Measurements from ENCODE around the gene FOXK1.

Gene FOXK1

DNA sequence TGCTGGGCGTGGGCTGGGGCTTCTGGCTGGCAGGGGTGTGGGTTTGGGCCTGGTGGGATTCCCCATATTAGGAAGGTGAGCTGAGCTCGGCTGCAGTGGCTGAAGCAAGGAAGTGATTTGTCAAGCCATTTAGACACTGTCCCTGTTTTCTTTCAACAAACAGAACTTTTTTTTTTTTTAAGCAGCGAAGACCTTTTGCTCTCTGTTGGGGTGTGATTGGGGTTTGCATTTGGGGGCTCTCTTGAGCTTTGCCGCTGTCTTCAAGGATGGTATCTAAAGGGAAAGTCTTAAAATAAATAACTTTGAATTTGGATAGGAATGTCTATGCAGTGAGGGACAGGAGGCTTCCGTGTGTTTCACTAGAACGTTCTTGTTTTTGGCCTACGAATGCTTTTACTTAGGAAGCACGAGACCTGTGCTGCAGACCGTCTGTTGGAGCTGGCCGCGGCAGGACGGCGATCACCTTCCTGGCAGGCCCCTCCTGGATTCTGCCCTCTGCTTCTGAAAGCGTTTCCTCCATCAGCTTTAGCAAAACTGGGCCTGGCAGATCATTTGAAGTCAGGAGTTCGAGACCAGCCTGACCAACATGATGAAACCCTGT is 43.9 kb downstream of the FOXK1 start:
- no peak for TF ChIP-seq EZH2 (IDR thresholded peaks at IDR 0.05)
- TF ChIP-seq FOXP2 (optimal IDR thresholded peaks at IDR 0.05; ENCODE audit: control extremely low read depth, extremely low read length, insufficient read depth): no peak
- no peak for TF ChIP-seq POLR2AphosphoS5 (IDR thresholded peaks at IDR 0.05; ENCODE audit: borderline replicate concordance, low read depth, low read length)
- DNase-seq (ENCODE audit: low read depth, low spot score): no peak
- H3K27ac ChIP-seq: peak overlapping the region; percentile 26; the same call in 1 of the 2 replicates
- peaks cover 13% of the 10 kb centered on the region; the same call in 1 of the 2 replicates for H3K36me3 ChIP-seq (ENCODE audit: insufficient read depth, low read length)
- H3K9ac ChIP-seq (ENCODE audit: insufficient read length): no peak overlapping the region
- H3K9me3 ChIP-seq (ENCODE audit: low read depth, low read length): no peaks in the 10 kb centered on the region
- no peak overlapping the region for H3K4me3 ChIP-seq

DNA sequence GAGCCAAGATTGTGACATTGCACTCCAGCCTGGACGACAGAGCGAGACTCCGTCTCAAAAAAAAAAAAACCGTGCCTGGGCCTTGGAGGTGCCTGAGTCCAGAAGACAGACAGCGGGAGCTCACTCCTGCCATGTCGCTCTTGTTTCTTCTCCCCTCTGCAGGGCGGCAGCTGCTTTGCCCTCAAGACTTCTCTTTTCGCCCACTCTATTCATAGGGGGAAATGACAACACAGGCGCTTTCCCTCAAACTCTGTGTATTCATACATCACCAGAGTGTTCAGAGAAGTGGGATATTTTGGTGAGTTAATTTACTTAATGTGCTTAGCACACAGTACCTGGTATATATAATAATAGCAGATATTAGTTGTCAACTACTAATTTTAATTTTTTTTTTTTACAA is 44.5 kb downstream of the FOXK1 start:
- no peaks in the 10 kb centered on the region for H3K9me3 ChIP-seq (ENCODE audit: low read depth, low read length)
- DNase-seq (ENCODE audit: low read depth, low spot score): no peak
- H3K9ac ChIP-seq (ENCODE audit: insufficient read length): no peak overlapping the region
- H3K27ac ChIP-seq: no peak overlapping the region
- H3K4me3 ChIP-seq: no peak overlapping the region
- H3K36me3 ChIP-seq (ENCODE audit: insufficient read depth, low read length): peaks cover 14% of the 10 kb centered on the region; the same call in 1 of the 2 replicates
- TF ChIP-seq POLR2AphosphoS5 (IDR thresholded peaks at IDR 0.05; ENCODE audit: borderline replicate concordance, low read depth, low read length) (no peak), EZH2 (IDR thresholded peaks at IDR 0.05) (no peak), FOXP2 (optimal IDR thresholded peaks at IDR 0.05; ENCODE audit: control extremely low read depth, extremely low read length, insufficient read depth) (no peak)

DNA sequence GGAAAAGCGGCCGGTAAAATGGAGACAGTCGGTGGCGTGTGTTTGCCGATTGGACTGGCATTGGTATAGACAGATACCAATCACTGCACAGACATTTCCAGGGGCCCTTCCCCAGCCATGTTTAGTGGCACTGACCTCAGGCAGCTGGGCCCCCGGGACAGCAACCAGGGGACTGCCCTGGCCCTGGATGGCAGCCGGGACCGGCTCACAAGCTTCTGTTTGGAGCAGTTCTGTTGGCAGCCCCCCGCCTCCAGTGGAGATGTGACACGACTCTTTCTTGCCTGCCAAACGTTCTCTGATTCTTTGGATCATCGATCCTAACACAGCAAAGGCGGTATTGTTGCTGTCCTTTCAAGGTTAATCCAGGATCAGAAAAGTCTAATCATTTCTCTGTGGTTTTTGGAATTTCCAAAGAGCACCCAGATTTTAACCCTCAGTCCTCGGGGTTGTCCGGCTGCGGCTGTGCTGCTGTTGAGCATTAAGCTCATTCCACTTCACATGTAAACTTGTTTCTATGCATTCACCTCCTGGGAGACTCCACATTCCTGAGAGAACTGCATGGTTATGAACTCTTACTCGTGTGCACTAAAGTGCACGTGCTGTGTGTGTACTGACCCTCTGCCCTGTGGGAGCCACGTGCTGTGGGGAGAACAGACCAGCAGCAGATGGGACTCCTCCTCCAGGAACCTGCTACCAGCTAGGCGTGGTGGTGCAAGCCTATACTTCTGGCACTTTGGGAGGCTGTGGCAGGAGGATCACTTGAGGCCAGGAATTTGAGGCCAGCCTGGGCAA is 46.0 kb downstream of the FOXK1 start:
- Histone ChIP-seq H3K4me3 (no peak overlapping the region), H3K9ac (ENCODE audit: insufficient read length) (no peak overlapping the region), H3K36me3 (ENCODE audit: insufficient read depth, low read length) (peaks cover 9% of the 10 kb centered on the region; the same call in 1 of the 2 replicates), H3K9me3 (ENCODE audit: low read depth, low read length) (no peaks in the 10 kb centered on the region), H3K27ac (no peak overlapping the region)
- TF ChIP-seq FOXP2 (optimal IDR thresholded peaks at IDR 0.05; ENCODE audit: control extremely low read depth, extremely low read length, insufficient read depth) (no peak), EZH2 (IDR thresholded peaks at IDR 0.05) (no peak), POLR2AphosphoS5 (IDR thresholded peaks at IDR 0.05; ENCODE audit: borderline replicate concordance, low read depth, low read length) (no peak)
- DNase-seq (ENCODE audit: low read depth, low spot score): no peak

DNA sequence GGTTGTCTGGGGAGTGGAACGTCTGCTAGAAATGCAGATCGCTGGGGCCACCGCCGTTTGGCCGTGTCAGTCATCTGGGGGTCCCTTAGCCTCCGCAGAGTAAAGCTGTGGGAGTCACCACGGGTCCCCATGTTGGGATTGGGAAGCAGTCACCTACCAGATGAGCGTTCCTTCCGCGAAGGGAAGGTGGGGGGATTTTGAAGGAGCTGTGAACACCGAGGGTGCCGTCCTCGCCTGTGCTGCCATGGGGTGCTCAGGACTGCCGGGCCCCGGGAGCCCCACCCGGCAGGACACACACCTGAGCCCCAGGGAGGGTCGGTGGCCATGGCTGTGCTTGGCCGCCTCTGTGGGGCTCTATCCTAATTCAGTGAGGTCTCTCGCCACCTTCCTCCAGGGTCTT is 47.2 kb downstream of the FOXK1 start:
- peaks cover 9% of the 10 kb centered on the region; the same call in 1 of the 2 replicates for H3K36me3 ChIP-seq (ENCODE audit: insufficient read depth, low read length)

DNA sequence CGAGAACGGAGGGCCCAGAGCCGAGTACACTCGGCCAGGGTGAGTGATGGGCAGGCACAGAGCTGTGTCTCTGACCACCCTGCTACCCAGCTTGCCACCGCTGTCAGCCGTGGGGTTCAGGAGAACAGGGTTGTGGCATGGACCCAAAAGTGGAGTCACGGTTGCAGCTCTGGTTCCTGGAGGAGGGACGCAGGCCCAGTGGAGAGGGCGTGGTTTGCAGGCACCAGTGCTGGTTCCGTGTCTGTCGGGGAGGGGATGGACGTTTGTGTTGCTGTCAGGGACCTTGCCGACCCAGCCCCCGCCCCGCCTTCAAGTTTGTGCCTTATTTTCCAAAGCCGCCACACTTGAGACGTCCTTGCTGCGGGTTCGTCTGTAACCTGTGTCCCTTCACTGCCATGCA is 48.2 kb downstream of the FOXK1 start:
- TF ChIP-seq FOXP2 (optimal IDR thresholded peaks at IDR 0.05; ENCODE audit: control extremely low read depth, extremely low read length, insufficient read depth): no peak
- TF ChIP-seq POLR2AphosphoS5 (IDR thresholded peaks at IDR 0.05; ENCODE audit: borderline replicate concordance, low read depth, low read length): no peak
- no peak for TF ChIP-seq EZH2 (IDR thresholded peaks at IDR 0.05)
- H3K9ac ChIP-seq (ENCODE audit: insufficient read length): no peak overlapping the region
- H3K9me3 ChIP-seq (ENCODE audit: low read depth, low read length): no peaks in the 10 kb centered on the region
- no peak overlapping the region for H3K27ac ChIP-seq
- DNase-seq (ENCODE audit: low read depth, low spot score): no peak
- H3K4me3 ChIP-seq: no peak overlapping the region
- peaks cover 9% of the 10 kb centered on the region; the same call in 1 of the 2 replicates for H3K36me3 ChIP-seq (ENCODE audit: insufficient read depth, low read length)

More for the DNA sequence above, 47.2 kb downstream of the FOXK1 start:
- DNase-seq (ENCODE audit: low read depth, low spot score): no peak
- Histone ChIP-seq H3K9me3 (ENCODE audit: low read depth, low read length) (no peaks in the 10 kb centered on the region), H3K9ac (ENCODE audit: insufficient read length) (no peak overlapping the region), H3K4me3 (no peak overlapping the region), H3K27ac (no peak overlapping the region)
- TF ChIP-seq POLR2AphosphoS5 (IDR thresholded peaks at IDR 0.05; ENCODE audit: borderline replicate concordance, low read depth, low read length): no peak
- no peak for TF ChIP-seq EZH2 (IDR thresholded peaks at IDR 0.05)
- no peak for TF ChIP-seq FOXP2 (optimal IDR thresholded peaks at IDR 0.05; ENCODE audit: control extremely low read depth, extremely low read length, insufficient read depth)

DNA sequence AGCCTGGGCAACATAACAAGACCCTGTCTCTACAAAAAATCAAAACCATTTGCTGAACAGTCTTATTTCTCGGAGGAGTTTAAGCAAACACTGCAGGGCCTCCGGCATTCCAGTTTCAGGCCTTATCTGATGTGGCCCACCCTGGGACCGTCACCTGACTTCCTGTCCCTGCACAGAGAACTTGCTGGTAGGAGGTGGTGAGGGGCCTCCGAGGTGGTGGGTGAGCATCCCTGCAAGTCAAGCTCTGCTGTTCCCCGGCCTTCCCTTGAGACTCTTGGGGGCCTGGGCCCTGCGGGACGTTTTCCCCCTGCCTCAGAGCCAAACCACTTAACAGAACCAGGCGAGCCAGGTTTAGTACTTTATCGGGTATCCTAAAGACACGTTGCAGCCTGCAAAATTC is 48.9 kb downstream of the FOXK1 start:
- Histone ChIP-seq H3K9ac (ENCODE audit: insufficient read length) (no peak overlapping the region), H3K4me3 (no peak overlapping the region), H3K36me3 (ENCODE audit: insufficient read depth, low read length) (peaks cover 9% of the 10 kb centered on the region; the same call in 1 of the 2 replicates), H3K9me3 (ENCODE audit: low read depth, low read length) (no peaks in the 10 kb centered on the region), H3K27ac (no peak overlapping the region)
- no peak for DNase-seq (ENCODE audit: low read depth, low spot score)
- no peak for TF ChIP-seq POLR2AphosphoS5 (IDR thresholded peaks at IDR 0.05; ENCODE audit: borderline replicate concordance, low read depth, low read length)
- TF ChIP-seq EZH2 (IDR thresholded peaks at IDR 0.05): no peak
- no peak for TF ChIP-seq FOXP2 (optimal IDR thresholded peaks at IDR 0.05; ENCODE audit: control extremely low read depth, extremely low read length, insufficient read depth)

DNA sequence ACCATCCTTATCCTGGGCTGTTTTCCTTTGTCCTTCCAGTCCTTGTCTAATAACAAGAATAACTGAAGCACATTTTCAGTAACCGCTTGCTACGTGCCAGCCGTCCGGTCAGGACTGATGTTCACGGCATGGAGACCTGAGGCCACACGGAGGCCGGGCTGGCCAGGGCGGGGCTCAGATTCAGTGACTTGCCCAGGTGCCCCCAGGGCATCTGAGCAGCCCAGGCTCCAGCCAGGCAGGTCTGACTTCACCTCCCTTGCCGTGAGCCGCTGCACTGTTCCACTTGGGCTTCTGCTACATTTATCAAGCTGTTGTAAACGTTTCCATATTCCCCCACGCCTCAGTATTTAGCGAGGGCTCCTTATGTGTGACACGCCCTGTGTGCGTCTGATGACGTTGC is 49.7 kb downstream of the FOXK1 start:
- H3K4me3 ChIP-seq: no peak overlapping the region
- peaks cover 9% of the 10 kb centered on the region; the same call in 1 of the 2 replicates for H3K36me3 ChIP-seq (ENCODE audit: insufficient read depth, low read length)
- no peak for DNase-seq (ENCODE audit: low read depth, low spot score)
- H3K9me3 ChIP-seq (ENCODE audit: low read depth, low read length): no peaks in the 10 kb centered on the region
- H3K27ac ChIP-seq: no peak overlapping the region
- H3K9ac ChIP-seq (ENCODE audit: insufficient read length): no peak overlapping the region
- TF ChIP-seq FOXP2 (optimal IDR thresholded peaks at IDR 0.05; ENCODE audit: control extremely low read depth, extremely low read length, insufficient read depth): no peak
- no peak for TF ChIP-seq EZH2 (IDR thresholded peaks at IDR 0.05)
- no peak for TF ChIP-seq POLR2AphosphoS5 (IDR thresholded peaks at IDR 0.05; ENCODE audit: borderline replicate concordance, low read depth, low read length)

DNA sequence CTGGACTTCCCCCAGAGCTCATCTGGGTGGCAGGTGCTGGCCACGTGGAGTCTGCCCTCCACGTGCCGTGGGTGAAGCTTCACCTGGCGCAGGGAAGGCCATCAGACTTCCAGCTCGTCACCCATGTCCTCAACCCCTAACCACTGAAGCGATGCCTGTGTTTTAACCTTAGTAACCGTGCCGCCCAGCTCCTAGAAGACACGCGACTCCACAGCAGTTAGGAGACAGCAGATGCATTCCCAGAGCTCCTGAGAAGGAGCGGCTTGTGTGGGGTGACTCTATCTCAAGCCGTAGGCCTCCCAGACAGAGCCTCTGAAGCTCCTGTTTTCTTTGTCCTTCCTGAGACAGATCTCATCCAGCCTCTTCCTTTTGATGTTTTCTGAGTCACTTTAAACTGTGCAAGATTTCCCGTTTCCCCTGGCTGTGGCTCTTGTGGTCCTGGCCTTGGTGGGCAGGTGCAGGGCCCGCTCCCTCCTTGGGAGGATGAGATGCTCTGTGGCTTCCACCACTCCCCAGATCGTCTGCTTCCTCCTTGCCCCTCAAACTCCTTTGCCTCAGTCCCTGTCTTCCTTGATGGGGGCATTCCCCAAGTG is 51.9 kb downstream of the FOXK1 start:
- Histone ChIP-seq H3K36me3 (ENCODE audit: insufficient read depth, low read length) (peaks cover 17% of the 10 kb centered on the region; the same call in 1 of the 2 replicates), H3K9ac (ENCODE audit: insufficient read length) (no peak overlapping the region), H3K4me3 (no peak overlapping the region), H3K27ac (no peak overlapping the region), H3K9me3 (ENCODE audit: low read depth, low read length) (no peaks in the 10 kb centered on the region)
- TF ChIP-seq POLR2AphosphoS5 (IDR thresholded peaks at IDR 0.05; ENCODE audit: borderline replicate concordance, low read depth, low read length): no peak
- TF ChIP-seq FOXP2 (optimal IDR thresholded peaks at IDR 0.05; ENCODE audit: control extremely low read depth, extremely low read length, insufficient read depth): no peak
- no peak for TF ChIP-seq EZH2 (IDR thresholded peaks at IDR 0.05)
- no peak for DNase-seq (ENCODE audit: low read depth, low spot score)
